ENCODE measurements around the gene ZG16.
"Not testable (repeated sequence)": the region's sequence is repeated elsewhere in the genome, so short reads cannot be mapped to it uniquely, and the experiment has no call there.

ZG16 gene

GRCh38 chr16:29777576-29778350 is at the start of gene ZG16:
ZG16 (plus strand) TSS chr16:29778256; CDS start chr16:29779267, 1,011 bp downstream.
- no peak for DNase-seq

GRCh38 chr16:29729116-29729521 is 48.9 kb upstream of the ZG16 start:
- peak; percentile 45 for DNase-seq

GRCh38 chr16:29730649-29731048 is 47.4 kb upstream of the ZG16 start:
- DNase-seq, result no peak

GRCh38 chr16:29731768-29732601 is 46.1 kb upstream of the ZG16 start:
- not testable (repeated sequence) for DNase-seq

GRCh38 chr16:29734786-29735185 is 43.3 kb upstream of the ZG16 start:
- no peak for DNase-seq

- no peak for DNase-seq
Observed at GRCh38 chr16:29736112-29736511, 41.9 kb upstream of the ZG16 start.

- no peak for DNase-seq
Observed at GRCh38 chr16:29736764-29737163, 41.3 kb upstream of the ZG16 start.

- no peak for DNase-seq
Observed at GRCh38 chr16:29737713-29738112, 40.3 kb upstream of the ZG16 start.

- DNase-seq, result no peak
Observed at GRCh38 chr16:29738514-29738913, 39.5 kb upstream of the ZG16 start.

- not testable (repeated sequence) for DNase-seq
Observed at GRCh38 chr16:29739927-29740629, 38.0 kb upstream of the ZG16 start.

- DNase-seq, result not testable (repeated sequence)
Observed at GRCh38 chr16:29740630-29741015, 37.4 kb upstream of the ZG16 start.

GRCh38 chr16:29742683-29743275 is 35.3 kb upstream of the ZG16 start:
- no peak for DNase-seq

- no peak for DNase-seq
Observed at GRCh38 chr16:29743475-29743826, 34.6 kb upstream of the ZG16 start.

GRCh38 chr16:29743827-29744531 is 34.1 kb upstream of the ZG16 start:
- no peak for DNase-seq

- DNase-seq, result no peak
Observed at GRCh38 chr16:29744541-29745101, 33.4 kb upstream of the ZG16 start.

GRCh38 chr16:29745121-29745852 is 32.8 kb upstream of the ZG16 start:
- no peak for DNase-seq

- no peak for DNase-seq
Observed at GRCh38 chr16:29745853-29746345, 32.2 kb upstream of the ZG16 start, which contains the start of gene C16orf54. C16orf54 (minus strand) TSS chr16:29745990; CDS start chr16:29744951, 1,039 bp downstream.

GRCh38 chr16:29746518-29746917 is 31.5 kb upstream of the ZG16 start:
- DNase-seq, result not testable (repeated sequence)

- DNase-seq, result no peak
Observed at GRCh38 chr16:29747947-29748759, 29.9 kb upstream of the ZG16 start.

GRCh38 chr16:29748760-29749149 is 29.3 kb upstream of the ZG16 start:
- DNase-seq, result not testable (repeated sequence)
